ENCODE results near the gene ERCC6.

DNA sequence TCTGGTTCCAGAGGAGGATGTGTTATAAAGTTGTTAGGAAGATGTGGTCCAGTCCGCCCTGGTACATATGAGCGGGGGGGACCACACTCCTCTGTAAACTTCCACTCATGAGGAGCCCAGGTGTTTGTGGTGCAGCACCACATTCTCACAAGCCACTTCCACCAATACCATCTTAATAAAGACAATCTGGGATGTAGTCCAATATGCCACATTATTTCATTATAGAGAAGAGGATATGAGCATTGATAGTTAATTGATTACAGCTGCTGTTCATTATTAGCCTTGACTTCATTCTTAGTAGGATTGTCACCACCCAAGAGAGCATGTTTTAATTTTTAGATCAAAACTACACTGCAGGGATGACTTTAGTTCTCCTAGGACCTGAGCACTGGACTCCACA lies 40.5 kb downstream of the ERCC6 start:
- TF ChIP-seq CTCF (IDR thresholded peaks at IDR 0.05) (no peak), POLR2A (IDR thresholded peaks at IDR 0.05) (no peak), EP300 (IDR thresholded peaks at IDR 0.05) (no peak)

Data from tibial nerve (tissue), 4 donors.